NCI-H1048 (cell line): Measurements from ENCODE around the gene PLAC9.

Experiments
- DNase-seq: peaks from one replicate; lab custom pipeline; 2025; lab: John Stamatoyannopoulos, UW

PLAC9 gene

GRCh38 chr10:80184291-80184690 is 51.8 kb downstream of the PLAC9 start:
- no peak for DNase-seq

GRCh38 chr10:80185578-80186299 is 53.2 kb downstream of the PLAC9 start:
- no peak for DNase-seq

- DNase-seq, result no peak
Observed at GRCh38 chr10:80186364-80187012, 54.0 kb downstream of the PLAC9 start.

- DNase-seq, result no peak
Observed at GRCh38 chr10:80187060-80187459, 54.5 kb downstream of the PLAC9 start.

GRCh38 chr10:80187465-80188409 is 55.2 kb downstream of the PLAC9 start:
- DNase-seq, result no peak

GRCh38 chr10:80188713-80189112 is 56.2 kb downstream of the PLAC9 start:
- no peak for DNase-seq

GRCh38 chr10:80191589-80192270 is 59.2 kb downstream of the PLAC9 start:
- DNase-seq, result no peak

GRCh38 chr10:80192553-80192952 is 60.0 kb downstream of the PLAC9 start:
- DNase-seq, result no peak

GRCh38 chr10:80194373-80195045 is 62.0 kb downstream of the PLAC9 start:
- DNase-seq, result no peak
